Naive thymus-derived CD4-positive, alpha-beta T cell (primary cell): ENCODE data around the gene SPON1. TPM values are rescaled to one million over a fixed set of nuclear protein-coding genes. Genes with fewer than 3 reads are reported as not detected.

ENCODE experiments used
- ATAC-seq: fragments of 150-1000 bp; cut with Tn5 transposase; 2 replicates; pipeline ENCODE4 v1.10.0; 2021; ENCODE audit warnings: mild to moderate bottlenecking, moderate library complexity
- CTCF ChIA-PET: fragments of 350-600 bp; sonication (Branson Sonifier 250); formaldehyde crosslinking; loops from one replicate; lab custom pipeline; 2021; ENCODE audit warnings: antibody characterized with exemption; lab: Charles Lee
- POLR2A ChIA-PET: fragments of 350-600 bp; sonication (Branson Sonifier 250); formaldehyde crosslinking; loops from one replicate; lab custom pipeline; 2021; ENCODE audit warnings: antibody characterized with exemption, inconsistent platforms; lab: Charles Lee
- DNase-seq, 9 donors: peaks; one replicate each; pipeline versions ENCODE4 v3.0.0 to v3.0.0-alpha.2; 2020 to 2022; ENCODE audit warnings: mixed read lengths in 1 of 9
- H3K27ac ChIP-seq: one replicate; pipeline ENCODE4 v1.7.0; 2013; ENCODE audit warnings: mild to moderate bottlenecking, low read depth, low read length, moderate library complexity
- H3K27me3 ChIP-seq, 2 donors: one replicate each; pipeline ENCODE4 v1.7.0; 2013; ENCODE audit warnings: low read length in 2 of 2, mild to moderate bottlenecking in 2 of 2, moderate library complexity in 2 of 2; ENCODE audit not compliant: control insufficient read depth in 2 of 2, insufficient read depth in 2 of 2
- H3K36me3 ChIP-seq, 3 experiments: 1 replicate in 2 of 3; 2 replicates in 1 of 3; pipeline ENCODE4 v1.7.0; 2013; ENCODE audit warnings: low read length in 3 of 3, mild to moderate bottlenecking in 3 of 3, moderate library complexity in 1 of 3; ENCODE audit not compliant: insufficient read depth in 3 of 3, control insufficient read depth in 2 of 3
- H3K4me1 ChIP-seq, 2 donors: one replicate each; pipeline ENCODE4 v1.7.0; 2013; ENCODE audit warnings: low read length in 2 of 2, mild to moderate bottlenecking in 2 of 2, moderate library complexity in 1 of 2; ENCODE audit not compliant: control insufficient read depth in 2 of 2, insufficient read depth in 2 of 2
- H3K4me3 ChIP-seq: 2 replicates; pipeline ENCODE4 v1.7.0; 2013; ENCODE audit warnings: mild to moderate bottlenecking, low read length
- H3K9me3 ChIP-seq, 3 experiments: 1 replicate in 2 of 3; 2 replicates in 1 of 3; pipeline ENCODE4 v1.7.0; 2013; ENCODE audit warnings: low read length in 3 of 3; ENCODE audit not compliant: control insufficient read depth in 2 of 3
- H3K27ac Mint-ChIP-seq, 9 donors: one replicate each; pipeline ENCODE4 v1.8.0; 2020 to 2022; ENCODE audit warnings: mixed read lengths in 9 of 9, mild to moderate bottlenecking in 8 of 9, moderate library complexity in 5 of 9, inconsistent platforms in 2 of 9
- H3K27me3 Mint-ChIP-seq, 5 donors: one replicate each; pipeline ENCODE4 v1.8.0; 2021 to 2022; ENCODE audit warnings: mixed read lengths in 5 of 5, mild to moderate bottlenecking in 1 of 5
- H3K36me3 Mint-ChIP-seq, 5 donors: one replicate each; pipeline ENCODE4 v1.8.0; 2020 to 2022; ENCODE audit warnings: mixed read lengths in 5 of 5, mild to moderate bottlenecking in 3 of 5, inconsistent platforms in 1 of 5
- H3K4me1 Mint-ChIP-seq, 7 donors: one replicate each; pipeline ENCODE4 v1.8.0; 2020 to 2022; ENCODE audit warnings: mixed read lengths in 7 of 7, mild to moderate bottlenecking in 3 of 7, inconsistent platforms in 1 of 7
- H3K4me3 Mint-ChIP-seq, 10 donors: one replicate each; pipeline ENCODE4 v1.8.0; 2020 to 2022; ENCODE audit warnings: mild to moderate bottlenecking in 10 of 10, mixed read lengths in 10 of 10, moderate library complexity in 6 of 10, inconsistent platforms in 2 of 10
- H3K9me3 Mint-ChIP-seq, 11 donors: one replicate each; pipeline ENCODE4 v1.8.0; 2020 to 2022; ENCODE audit warnings: mixed read lengths in 11 of 11, mild to moderate bottlenecking in 4 of 11, inconsistent platforms in 1 of 11, moderate library complexity in 1 of 11
- intact Hi-C, 2 donors: fragments of 100-400 bp; cut with micrococcal nuclease; formaldehyde crosslinking; loops; one replicate each; pipeline ENCODE4 v1.15.1; 2023
- polyA plus RNA-seq, 2 donors: library from polyadenylated mRNA; unstranded; fragments of 300-500 nt; fragmentation: Illumina TruSeq; gene quantifications; one replicate each; pipeline ENCODE4 v1.2.3, GENCODE V29; 2021
- total RNA-seq, 6 experiments: library from RNA in 5 of 6; stranded (reverse) in 5 of 6; gene quantifications; 1 replicate in 5 of 6; 2 replicates in 1 of 6; pipeline ENCODE4 v1.2.3 and lab custom pipeline; 2021 to 2026

Gene SPON1
- total and polyA plus RNA-seq, 7 experiments from 2014 or later, result 0.35 to 20.8 (median 1.6) TPM

GRCh38 chr11:14266622-14267021, 304.1 kb downstream of the SPON1 start:
- intact Hi-C loops, result no loop called here
- H3K27me3 ChIP-seq, result no peaks in the 10 kb centered on the region
- no peak overlapping the region for H3K27ac ChIP-seq
- H3K27ac Mint-ChIP-seq, result no peak overlapping the region
- peaks cover 0 to 45% (median 39%) of the 10 kb centered on the region in 5 donors for H3K36me3 Mint-ChIP-seq
- ChIA-PET POLR2A (interaction anchor here (0.8 kb wide), 2 partner anchors 7 to 76 kb away, joined by 3 read pairs; no protein-coding TSS in a partner anchor), CTCF (no interaction called here)
- ATAC-seq (no peak), DNase-seq (no peak)
- no peak overlapping the region for H3K4me3 ChIP-seq
- H3K36me3 ChIP-seq, result no peaks in the 10 kb centered on the region
- no peak overlapping the region for H3K4me3 Mint-ChIP-seq
- H3K9me3 Mint-ChIP-seq, result peaks cover 0 to 10% (median 1%) of the 10 kb centered on the region in 11 donors
- no peaks in the 10 kb centered on the region for H3K27me3 Mint-ChIP-seq
- H3K9me3 ChIP-seq, result no peaks in the 10 kb centered on the region
- peaks cover 9 to 23% (median 18%) of the 10 kb centered on the region in 7 donors for H3K4me1 Mint-ChIP-seq
- H3K4me1 ChIP-seq, result peaks cover 9 to 18% of the 10 kb centered on the region in 2 donors

- no peak for DNase-seq
- peaks cover 0 to 45% (median 40%) of the 10 kb centered on the region in 5 donors for H3K36me3 Mint-ChIP-seq
- intact Hi-C loops, result no loop called here
Observed at GRCh38 chr11:14267861-14268635, 305.5 kb downstream of the SPON1 start.

GRCh38 chr11:14269692-14270573, 307.4 kb downstream of the SPON1 start:
- no peak overlapping the region for H3K27ac ChIP-seq
- no peaks in the 10 kb centered on the region for H3K36me3 ChIP-seq
- H3K4me1 Mint-ChIP-seq, result peaks cover 16 to 31% (median 26%) of the 10 kb centered on the region in 7 donors
- H3K27ac Mint-ChIP-seq, result peak overlapping the region in 2 of 9 donors; percentile 24 to 31
- no peak overlapping the region for H3K4me3 ChIP-seq
- H3K27me3 Mint-ChIP-seq, result no peaks in the 10 kb centered on the region
- intact Hi-C loops, result no loop called here
- no peak overlapping the region for H3K4me3 Mint-ChIP-seq
- H3K9me3 Mint-ChIP-seq, result peaks cover 0 to 5% (median 0%) of the 10 kb centered on the region in 11 donors
- DNase-seq, result no peak
- ChIA-PET POLR2A (no interaction called here), CTCF (interaction anchor here (1.5 kb wide), 1 partner anchor 495 kb away, joined by 4 read pairs; no protein-coding TSS in a partner anchor)
- peaks cover 0 to 43% (median 30%) of the 10 kb centered on the region in 5 donors for H3K36me3 Mint-ChIP-seq
- no peak for ATAC-seq
- peaks cover 14 to 24% of the 10 kb centered on the region in 2 donors for H3K4me1 ChIP-seq
- H3K9me3 ChIP-seq, result no peaks in the 10 kb centered on the region
- no peaks in the 10 kb centered on the region for H3K27me3 ChIP-seq

More at GRCh38 chr11:14267861-14268635, 305.5 kb downstream of the SPON1 start:
- Histone ChIP-seq H3K9me3 (no peaks in the 10 kb centered on the region), H3K27ac (no peak overlapping the region), H3K36me3 (no peaks in the 10 kb centered on the region), H3K4me3 (no peak overlapping the region), H3K4me1 (peaks cover 14 to 24% of the 10 kb centered on the region in 2 donors), H3K27me3 (no peaks in the 10 kb centered on the region)
- ChIA-PET POLR2A (no interaction called here), CTCF (no interaction called here)
- no peak for ATAC-seq
- Mint-ChIP-seq H3K9me3 (peaks cover 0 to 10% (median 1%) of the 10 kb centered on the region in 11 donors), H3K4me3 (no peak overlapping the region), H3K27ac (no peak overlapping the region), H3K27me3 (no peaks in the 10 kb centered on the region), H3K4me1 (peaks cover 16 to 31% (median 26%) of the 10 kb centered on the region in 7 donors)

GRCh38 chr11:14270690-14271542, 308.4 kb downstream of the SPON1 start:
- ATAC-seq (peak; percentile 76), DNase-seq (peak in 4 of 9 donors; percentile 5 to 32 (median 12))
- peaks cover 0 to 40% (median 20%) of the 10 kb centered on the region in 5 donors for H3K36me3 Mint-ChIP-seq
- no peaks in the 10 kb centered on the region for H3K27me3 Mint-ChIP-seq
- peak overlapping the region; percentile 24 to 85 (median 47) for H3K27ac Mint-ChIP-seq
- intact Hi-C loops, result no loop called here
- Histone ChIP-seq H3K4me3 (peak overlapping the region; percentile 31), H3K27ac (no peak overlapping the region), H3K36me3 (no peaks in the 10 kb centered on the region), H3K9me3 (no peaks in the 10 kb centered on the region), H3K27me3 (no peaks in the 10 kb centered on the region), H3K4me1 (peaks cover 14 to 24% of the 10 kb centered on the region in 2 donors)
- ChIA-PET POLR2A (no interaction called here), CTCF (no interaction called here)
- peaks cover 0 to 3% (median 0%) of the 10 kb centered on the region in 11 donors for H3K9me3 Mint-ChIP-seq
- H3K4me1 Mint-ChIP-seq, result peaks cover 16 to 37% (median 29%) of the 10 kb centered on the region in 7 donors
- H3K4me3 Mint-ChIP-seq, result peak overlapping the region; percentile 2 to 78 (median 68)

GRCh38 chr11:14273895-14274294, 311.4 kb downstream of the SPON1 start:
- H3K9me3 ChIP-seq, result no peaks in the 10 kb centered on the region
- H3K27ac Mint-ChIP-seq, result no peak overlapping the region
- H3K4me1 Mint-ChIP-seq, result peaks cover 21 to 41% (median 29%) of the 10 kb centered on the region in 7 donors
- peaks cover 0 to 4% (median 0%) of the 10 kb centered on the region in 11 donors for H3K9me3 Mint-ChIP-seq
- peaks cover 0 to 43% (median 10%) of the 10 kb centered on the region in 5 donors for H3K36me3 Mint-ChIP-seq
- no peak for DNase-seq
- H3K4me3 Mint-ChIP-seq, result no peak overlapping the region
- H3K27me3 Mint-ChIP-seq, result no peaks in the 10 kb centered on the region
- no peak for ATAC-seq
- H3K27me3 ChIP-seq, result no peaks in the 10 kb centered on the region
- no peaks in the 10 kb centered on the region for H3K36me3 ChIP-seq
- H3K4me1 ChIP-seq, result peaks cover 14 to 24% of the 10 kb centered on the region in 2 donors
- ChIA-PET POLR2A (interaction anchor here (0.6 kb wide), 1 partner anchor 8 kb away, joined by 3 read pairs; no protein-coding TSS in a partner anchor), CTCF (interaction anchor here (0.6 kb wide), 1 partner anchor 33 kb away, joined by 3 read pairs; no protein-coding TSS in a partner anchor)
- H3K4me3 ChIP-seq, result no peak overlapping the region
- intact Hi-C loops, result no loop called here
- no peak overlapping the region for H3K27ac ChIP-seq
